GM19397 (cell line): ENCODE results near the gene NUDCD2.
"Not testable (repeated sequence)": the region's sequence is repeated elsewhere in the genome, so short reads cannot be mapped to it uniquely, and the experiment has no call there.

Experiments
- ATAC-seq: cut with Tn5 transposase; IDR thresholded peaks from one replicate; pipeline ENCODE4 v1.9.1; 2021; ENCODE audit warnings: mild to moderate bottlenecking, moderate library complexity; ENCODE audit not compliant: unreplicated experiment

Gene NUDCD2

DNA sequence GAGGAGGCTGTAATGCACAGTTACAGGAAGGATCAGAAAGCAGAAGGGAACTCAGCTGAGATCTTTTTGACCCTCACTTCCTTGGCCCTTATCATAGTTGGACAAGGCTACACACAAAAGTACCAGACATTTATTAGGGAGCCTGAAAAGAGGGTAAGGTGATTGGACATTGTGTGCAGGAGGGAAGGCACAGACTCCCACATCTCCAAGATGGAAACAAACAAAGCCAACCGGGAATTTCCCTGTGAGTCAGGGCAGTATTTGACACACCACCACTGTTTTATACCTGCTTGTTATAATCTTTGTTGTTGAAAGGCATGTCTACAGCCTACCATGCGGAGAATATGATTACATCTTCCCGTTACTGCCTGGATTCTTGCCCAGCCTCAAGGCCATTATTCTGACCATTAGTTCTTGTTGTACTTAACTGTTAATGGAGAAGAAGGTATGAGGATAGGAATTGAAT is 25.5 kb downstream of the NUDCD2 start:
- no peak for ATAC-seq

DNA sequence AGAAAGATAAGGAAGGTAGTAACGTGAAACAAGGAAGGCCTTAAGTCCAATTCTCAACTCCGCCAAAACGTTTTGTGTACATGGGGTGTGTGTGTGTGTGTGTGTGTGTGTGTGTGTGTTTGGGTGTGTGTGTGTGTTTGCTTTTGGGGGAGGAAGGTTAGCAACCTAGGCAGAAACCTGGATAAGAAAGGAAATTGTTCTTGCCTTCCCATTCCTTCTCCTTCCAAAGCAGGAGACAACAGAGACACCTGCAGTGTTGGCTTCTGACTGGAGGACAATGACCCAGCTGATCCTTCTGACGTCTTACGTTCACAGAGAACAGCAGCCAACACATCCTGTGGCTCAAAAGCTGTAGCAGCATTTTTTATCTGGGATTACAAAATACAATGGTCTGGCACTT is 26.6 kb downstream of the NUDCD2 start:
- ATAC-seq, result no peak

DNA sequence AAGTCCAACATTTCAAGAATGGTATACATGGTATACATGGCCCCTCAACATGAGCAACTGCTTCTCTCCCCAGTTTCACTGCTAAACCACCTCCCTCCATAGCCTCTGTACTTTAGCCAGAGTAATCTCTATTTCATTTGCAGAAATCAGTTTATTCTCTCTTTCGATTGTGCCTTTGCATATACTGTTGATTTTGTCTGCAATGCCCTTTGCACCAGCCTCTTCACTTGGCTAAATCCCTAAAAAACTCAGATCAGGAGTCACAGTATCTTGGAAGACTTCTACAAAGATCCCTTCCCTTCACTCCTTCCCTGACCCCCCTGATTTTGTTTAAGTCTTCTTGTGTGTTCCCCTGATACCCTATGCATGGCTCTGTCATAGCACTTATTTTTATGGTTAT is 27.4 kb downstream of the NUDCD2 start:
- ATAC-seq, result no peak

DNA sequence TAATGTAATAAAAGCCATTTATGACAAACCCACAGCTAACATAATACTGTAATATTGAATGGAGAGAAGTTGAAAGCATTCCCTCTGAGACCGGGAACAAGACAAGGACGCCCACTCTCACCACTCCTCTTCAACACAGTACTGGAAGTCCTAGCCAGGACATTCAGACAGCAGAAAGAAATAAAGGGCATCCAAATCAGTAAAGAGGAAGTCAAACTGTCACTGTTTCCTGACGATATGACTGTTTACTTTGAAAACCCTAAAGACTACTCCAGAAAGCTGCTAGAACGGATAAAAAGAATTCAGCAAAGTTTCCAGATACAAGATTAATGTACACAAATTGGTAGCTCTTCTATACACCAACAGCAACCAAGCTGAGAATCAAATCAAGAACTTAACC is 33.8 kb downstream of the NUDCD2 start:
- ATAC-seq, result not testable (repeated sequence)

DNA sequence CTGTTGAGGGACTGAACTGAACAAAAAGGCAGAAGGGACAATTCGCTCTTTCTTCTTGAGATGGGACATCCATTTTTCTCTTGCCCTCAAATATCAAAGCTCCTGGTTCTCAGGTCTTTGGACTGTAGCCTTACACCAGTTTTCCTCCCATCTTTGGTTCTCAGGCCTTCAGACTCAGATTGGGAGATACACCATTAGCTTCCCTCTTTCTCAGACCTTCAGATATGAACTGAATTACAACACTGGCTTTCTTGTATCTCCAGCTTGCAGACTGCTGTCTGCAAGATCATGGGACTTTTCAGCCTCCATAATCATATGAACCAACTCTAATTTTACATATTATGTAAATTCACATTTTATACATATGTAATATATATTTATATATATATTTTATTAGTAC is 35.1 kb downstream of the NUDCD2 start:
- no peak for ATAC-seq

DNA sequence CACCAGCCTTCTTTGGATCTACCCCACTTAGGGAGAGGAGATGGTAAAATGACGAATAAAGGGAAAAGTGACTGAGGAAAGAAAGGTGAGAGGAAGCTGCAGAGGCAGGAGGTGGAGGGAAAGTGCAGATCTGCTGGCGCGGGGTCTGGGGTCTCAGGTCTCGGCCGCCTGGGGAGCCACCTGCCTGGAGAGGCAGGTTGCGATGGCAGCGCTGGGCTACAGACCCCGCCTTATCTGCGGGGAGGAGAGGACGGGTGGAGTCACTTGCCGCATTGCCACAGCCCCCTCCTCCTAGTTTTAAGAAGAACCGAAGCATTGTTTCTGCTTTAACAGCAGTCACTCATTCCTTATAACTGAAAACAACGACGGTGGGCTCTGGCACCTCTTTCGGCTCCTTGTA is 44.2 kb downstream of the NUDCD2 start:
- ATAC-seq, result not testable (repeated sequence)

DNA sequence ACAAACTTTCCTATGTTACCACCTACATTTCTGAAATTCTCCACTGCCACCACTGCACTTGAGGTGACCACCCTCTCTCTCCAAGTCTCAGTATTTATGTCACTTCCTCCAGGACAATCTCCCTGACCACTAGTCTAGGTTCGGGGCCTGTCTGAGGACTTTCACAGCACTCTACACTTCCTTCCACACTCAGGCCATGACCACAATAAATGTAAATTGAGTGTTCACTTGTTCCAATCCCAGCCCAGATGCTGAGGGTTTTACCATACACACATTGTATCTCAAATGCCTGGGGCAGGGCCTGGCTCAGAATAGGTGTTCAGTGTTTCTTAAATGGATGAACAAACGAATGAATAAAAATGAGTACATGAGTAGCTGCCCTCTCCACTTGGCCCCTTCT is 49.4 kb downstream of the NUDCD2 start:
- peak; percentile 47 for ATAC-seq

DNA sequence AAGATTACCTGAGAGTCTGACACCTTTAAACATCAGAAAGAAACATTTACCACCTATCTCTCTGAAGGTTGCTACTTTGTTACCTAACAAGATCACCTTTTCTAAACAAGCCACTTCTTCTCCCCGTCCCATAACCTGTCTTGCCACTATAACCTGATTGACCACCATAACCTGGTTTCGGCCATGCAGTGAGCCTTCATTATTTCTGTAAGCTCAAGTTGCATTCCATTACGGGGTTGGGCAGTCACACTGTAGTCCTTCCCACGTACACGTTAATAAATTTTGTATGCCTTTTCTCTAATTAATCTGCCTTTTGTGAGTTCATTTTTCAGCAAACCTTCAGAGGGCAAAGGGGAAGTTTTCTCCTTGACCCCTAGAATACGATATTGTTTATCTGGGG is 50.5 kb downstream of the NUDCD2 start:
- ATAC-seq, result no peak

DNA sequence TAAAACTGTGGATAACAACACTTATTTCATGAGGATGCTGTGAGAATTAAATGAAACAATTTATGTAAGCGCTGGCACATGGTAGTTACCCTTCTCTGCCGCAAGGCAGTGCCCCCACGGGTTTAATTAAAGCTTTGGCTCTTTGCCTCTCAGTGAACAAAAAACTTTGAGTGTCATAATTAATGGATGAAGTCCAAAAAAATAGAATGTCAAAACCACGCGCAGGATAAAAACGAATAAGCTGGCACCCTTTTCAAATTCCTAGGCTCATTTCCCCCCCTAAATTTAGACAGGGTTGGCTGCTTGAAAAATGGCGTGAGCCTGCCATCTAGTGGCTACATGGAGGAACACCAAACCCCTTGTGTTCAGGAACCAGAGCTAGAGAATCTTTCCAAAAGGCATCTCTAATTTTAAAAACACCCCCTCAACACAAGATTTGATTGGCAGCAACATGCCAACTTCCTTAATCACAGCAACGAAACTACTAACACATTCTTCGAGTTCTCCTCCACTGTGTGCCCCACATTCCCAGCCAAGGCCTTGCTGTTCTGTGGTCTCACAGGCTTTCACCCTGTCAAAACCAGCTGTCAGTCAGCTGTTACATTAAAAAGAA is 51.5 kb downstream of the NUDCD2 start:
- peak; percentile 66 for ATAC-seq

DNA sequence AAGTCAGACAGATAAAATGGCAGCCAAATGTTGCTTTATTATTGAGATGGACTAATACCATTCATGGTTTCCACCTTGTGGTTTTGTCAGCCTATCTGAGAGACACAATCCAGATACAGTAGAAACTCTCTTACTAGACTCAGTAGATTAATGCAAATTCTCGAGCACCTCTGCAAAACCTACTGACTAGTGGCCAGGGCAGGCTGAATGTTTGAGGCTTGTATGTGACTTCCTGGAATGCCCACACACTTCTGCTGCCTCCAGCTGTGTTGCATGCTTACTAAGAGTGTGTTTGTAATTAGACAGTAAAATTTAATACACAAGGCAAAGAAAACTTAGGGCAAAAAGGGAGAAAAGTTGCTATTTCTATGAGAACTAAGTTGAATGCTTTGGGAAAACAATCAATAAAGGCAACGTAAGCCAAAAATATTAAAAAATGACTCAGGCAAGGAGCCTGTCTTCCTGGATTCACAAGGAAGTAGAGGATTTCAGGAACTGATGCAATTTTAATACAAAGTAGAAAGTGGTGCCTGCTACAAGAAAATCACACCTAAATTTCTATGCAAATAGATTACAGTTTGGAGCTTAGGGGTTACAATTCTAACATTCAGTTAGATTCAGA is 52.8 kb downstream of the NUDCD2 start:
- peak; percentile 78 for ATAC-seq

DNA sequence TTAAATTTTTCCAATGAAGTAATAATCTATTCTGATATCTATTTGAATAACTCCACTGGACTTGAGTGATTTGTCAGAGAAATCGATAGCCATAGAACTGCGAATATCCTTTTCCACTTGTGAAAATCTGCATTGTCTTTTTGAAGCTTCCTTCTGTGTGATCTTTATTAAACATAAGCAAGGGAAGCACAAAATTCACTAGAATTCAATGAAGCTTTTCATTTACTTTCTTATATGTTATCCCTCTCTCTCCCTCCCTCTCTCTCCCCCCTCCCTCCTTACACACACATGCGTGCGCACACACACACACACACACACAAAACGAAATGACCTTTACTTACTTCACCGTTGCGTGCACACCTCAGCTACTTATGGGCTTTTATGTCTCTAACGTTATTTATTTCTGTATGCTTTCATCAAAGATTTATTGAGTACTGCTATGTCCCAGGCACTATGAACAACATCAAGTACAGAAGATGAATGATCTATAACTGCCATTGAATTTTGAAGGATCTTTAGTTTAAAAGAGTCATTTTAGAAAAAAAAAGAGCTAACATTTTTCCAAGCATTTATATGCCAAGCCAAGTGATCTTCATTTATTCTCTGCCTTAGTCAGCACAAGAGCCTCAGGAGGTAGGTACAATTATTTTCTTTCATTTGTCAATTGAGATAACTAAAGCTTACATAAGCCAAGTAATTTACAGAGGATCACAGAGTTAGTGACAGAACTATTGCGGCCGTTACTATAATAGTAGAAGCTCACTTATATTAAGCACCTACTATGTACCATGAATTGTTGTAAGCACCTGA is 55.3 kb downstream of the NUDCD2 start:
- ATAC-seq, result no peak

DNA sequence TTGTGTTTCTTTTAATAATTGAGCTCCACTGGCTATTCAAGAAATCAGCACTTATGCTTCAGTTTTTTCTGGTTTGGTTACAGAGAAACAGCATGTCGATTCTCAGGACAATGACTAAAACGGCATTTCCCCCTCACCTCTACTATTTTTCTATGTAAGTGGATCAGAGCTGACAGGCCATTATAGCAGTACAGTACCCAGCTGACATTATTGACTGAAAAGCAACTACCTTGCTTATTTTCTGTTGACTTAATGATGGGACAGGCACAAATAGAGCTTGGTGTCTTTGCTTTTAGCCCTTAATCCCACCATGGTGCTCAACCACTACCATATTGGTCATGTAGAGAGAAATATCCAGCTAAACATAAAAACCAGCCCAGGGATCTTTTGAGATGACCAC is 57.9 kb downstream of the NUDCD2 start:
- no peak for ATAC-seq

DNA sequence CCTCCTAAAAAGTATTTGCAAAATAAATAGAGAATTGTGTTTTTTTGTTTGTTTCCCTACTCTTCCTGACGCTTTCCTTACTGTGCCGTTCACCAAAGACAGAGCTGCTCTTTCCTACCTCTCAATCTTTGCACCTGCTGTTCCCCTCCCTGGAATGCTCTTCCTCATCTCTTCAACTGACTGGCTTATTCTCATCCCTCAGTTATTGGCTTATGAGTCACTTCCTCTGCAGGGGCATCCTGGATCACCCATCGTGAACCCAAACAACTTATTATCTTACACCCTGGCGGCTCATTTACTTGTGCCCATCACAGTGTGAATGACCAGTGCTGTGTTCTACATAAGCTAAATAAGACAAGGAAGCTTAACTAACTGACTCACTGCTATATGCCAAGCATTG is 58.6 kb downstream of the NUDCD2 start:
- no peak for ATAC-seq

DNA sequence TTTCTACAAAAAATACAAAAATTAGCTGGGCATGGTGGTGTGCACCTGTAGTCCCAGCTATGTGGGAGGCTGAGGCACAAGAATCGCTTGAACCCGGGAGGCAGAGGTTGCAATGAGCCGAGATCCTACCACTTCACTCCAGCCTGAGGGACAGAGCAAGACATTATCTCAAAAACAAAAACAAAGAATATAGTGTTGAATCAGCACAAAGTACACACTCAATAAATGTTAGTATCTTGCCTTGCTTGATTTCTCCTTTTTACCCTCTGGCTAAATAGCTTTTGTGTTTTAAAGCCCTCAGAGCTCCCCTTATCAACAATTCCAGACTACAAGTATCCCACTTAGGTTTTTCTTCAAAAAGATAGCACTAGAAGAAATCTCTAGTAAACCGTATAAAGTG is 60.0 kb downstream of the NUDCD2 start:
- no peak for ATAC-seq

DNA sequence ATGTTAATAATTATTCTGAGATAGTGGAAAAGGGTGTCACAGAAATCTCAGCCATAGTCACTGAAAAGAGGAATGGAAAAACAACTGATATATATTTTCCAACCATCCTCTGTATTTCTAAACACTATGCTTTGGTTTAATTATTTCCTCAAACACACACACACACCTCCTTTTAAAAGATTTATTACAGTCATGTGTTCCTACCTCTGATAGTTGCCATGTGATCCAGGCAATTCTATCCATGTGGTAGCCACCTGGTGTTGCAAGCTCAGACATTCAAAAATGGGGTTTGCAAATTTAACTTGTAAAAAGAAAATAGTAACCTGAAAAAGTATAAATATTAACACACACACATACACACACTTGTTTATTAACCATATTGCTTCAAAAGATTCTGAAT is 62.5 kb downstream of the NUDCD2 start:
- ATAC-seq, result no peak

DNA sequence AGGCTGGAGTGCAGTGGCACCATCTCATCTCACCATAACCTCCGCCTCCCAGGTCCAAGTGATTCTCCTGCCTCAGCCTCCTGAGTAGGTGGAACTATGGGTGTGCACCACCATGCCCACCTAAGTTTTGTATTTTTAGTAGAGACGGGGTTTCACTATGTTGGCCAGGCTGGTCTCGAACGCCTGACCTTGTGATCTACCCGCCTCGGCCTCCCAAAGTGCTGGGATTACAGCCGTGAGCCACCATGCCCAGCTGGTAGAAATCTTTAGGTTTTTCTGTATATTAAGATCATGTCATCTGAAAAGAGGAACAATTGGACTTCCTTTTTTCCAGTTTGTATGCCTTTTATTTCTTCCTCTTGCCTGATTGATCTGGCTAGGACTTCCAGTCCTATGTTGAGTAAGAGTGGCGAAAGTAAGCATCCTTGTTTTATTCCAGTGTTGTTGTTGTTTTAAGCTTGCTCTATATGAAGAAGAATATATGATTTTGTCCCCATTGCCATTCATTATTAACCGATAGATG is 63.0 kb downstream of the NUDCD2 start:
- not testable (repeated sequence) for ATAC-seq
